ENCODE data around the gene MDK.

GRCh38 chr11:46381048-46381818 is at the start of gene MDK:
- TF ChIP-seq, protein P1, sequence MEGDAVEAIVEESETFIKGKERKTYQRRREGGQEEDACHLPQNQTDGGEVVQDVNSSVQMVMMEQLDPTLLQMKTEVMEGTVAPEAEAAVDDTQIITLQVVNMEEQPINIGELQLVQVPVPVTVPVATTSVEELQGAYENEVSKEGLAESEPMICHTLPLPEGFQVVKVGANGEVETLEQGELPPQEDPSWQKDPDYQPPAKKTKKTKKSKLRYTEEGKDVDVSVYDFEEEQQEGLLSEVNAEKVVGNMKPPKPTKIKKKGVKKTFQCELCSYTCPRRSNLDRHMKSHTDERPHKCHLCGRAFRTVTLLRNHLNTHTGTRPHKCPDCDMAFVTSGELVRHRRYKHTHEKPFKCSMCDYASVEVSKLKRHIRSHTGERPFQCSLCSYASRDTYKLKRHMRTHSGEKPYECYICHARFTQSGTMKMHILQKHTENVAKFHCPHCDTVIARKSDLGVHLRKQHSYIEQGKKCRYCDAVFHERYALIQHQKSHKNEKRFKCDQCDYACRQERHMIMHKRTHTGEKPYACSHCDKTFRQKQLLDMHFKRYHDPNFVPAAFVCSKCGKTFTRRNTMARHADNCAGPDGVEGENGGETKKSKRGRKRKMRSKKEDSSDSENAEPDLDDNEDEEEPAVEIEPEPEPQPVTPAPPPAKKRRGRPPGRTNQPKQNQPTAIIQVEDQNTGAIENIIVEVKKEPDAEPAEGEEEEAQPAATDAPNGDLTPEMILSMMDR (IDR thresholded peaks at IDR 0.05; ENCODE audit: insufficient read depth, low read length): no peak
- no peak for TF ChIP-seq GABPA (IDR thresholded peaks at IDR 0.05; ENCODE audit: low read depth)

Data from HL-60 (cell line).